ENCODE results near the gene ATP2C2.

Gene ATP2C2

DNA sequence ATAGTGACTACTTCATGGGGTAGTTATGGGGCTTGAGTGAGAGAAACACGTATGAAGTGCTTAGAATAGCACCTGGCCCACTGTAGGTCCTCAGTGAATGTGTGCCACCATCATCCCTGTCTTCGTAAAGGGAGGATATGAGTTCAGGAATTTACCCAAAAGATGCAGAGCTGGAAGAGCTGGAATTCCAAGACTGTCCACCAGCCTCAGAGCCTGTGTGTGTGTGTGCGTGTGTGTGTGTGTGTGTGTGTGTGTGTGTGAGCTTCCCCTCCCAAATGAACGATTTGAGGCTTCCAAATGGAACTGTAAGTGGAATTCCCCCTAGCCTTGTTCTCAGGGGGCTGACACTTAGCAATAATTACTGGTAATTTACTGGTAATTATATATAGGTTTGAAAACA, 46.4 kb upstream of the ATP2C2 start:
- H3K27me3 ChIP-seq (ENCODE audit: insufficient read depth, low read length, poor library complexity, severe bottlenecking) = no peaks in the 10 kb centered on the region
- TF ChIP-seq, protein P1, sequence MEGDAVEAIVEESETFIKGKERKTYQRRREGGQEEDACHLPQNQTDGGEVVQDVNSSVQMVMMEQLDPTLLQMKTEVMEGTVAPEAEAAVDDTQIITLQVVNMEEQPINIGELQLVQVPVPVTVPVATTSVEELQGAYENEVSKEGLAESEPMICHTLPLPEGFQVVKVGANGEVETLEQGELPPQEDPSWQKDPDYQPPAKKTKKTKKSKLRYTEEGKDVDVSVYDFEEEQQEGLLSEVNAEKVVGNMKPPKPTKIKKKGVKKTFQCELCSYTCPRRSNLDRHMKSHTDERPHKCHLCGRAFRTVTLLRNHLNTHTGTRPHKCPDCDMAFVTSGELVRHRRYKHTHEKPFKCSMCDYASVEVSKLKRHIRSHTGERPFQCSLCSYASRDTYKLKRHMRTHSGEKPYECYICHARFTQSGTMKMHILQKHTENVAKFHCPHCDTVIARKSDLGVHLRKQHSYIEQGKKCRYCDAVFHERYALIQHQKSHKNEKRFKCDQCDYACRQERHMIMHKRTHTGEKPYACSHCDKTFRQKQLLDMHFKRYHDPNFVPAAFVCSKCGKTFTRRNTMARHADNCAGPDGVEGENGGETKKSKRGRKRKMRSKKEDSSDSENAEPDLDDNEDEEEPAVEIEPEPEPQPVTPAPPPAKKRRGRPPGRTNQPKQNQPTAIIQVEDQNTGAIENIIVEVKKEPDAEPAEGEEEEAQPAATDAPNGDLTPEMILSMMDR (conservative IDR thresholded peaks at IDR 0.05; ENCODE audit: low read length) = no peak
- TF ChIP-seq EZH2phosphoT487 (IDR thresholded peaks at IDR 0.05; ENCODE audit: borderline replicate concordance) = no peak

GRCh38 chr16:84322749-84323148, 45.6 kb upstream of the ATP2C2 start:
- Histone ChIP-seq H3F3A (ENCODE audit: low read depth) (no peaks in the 10 kb centered on the region), H3K27me3 (ENCODE audit: insufficient read depth, low read length, poor library complexity, severe bottlenecking) (no peaks in the 10 kb centered on the region), H3K4me1 (ENCODE audit: insufficient read depth, low read length, poor library complexity, severe bottlenecking) (no peaks in the 10 kb centered on the region), H4K20me1 (ENCODE audit: insufficient read depth, low read length, poor library complexity, severe bottlenecking) (no peaks in the 10 kb centered on the region), H3K36me3 (ENCODE audit: insufficient read depth, low read length) (no peaks in the 10 kb centered on the region), H3K79me2 (ENCODE audit: insufficient read depth, low read length) (no peaks in the 10 kb centered on the region), H3K9ac (ENCODE audit: low read depth, low read length, poor library complexity, severe bottlenecking) (no peak overlapping the region), H3K9me3 (ENCODE audit: insufficient read depth, low read depth, low read length) (peaks cover 3% of the 10 kb centered on the region; the same call in 1 of the 2 replicates), H3K4me3 (ENCODE audit: low read length, poor library complexity, severe bottlenecking) (no peak overlapping the region), H3K4me2 (ENCODE audit: low read depth, low read length, poor library complexity, severe bottlenecking) (no peak overlapping the region), H2AFZ (ENCODE audit: low read length) (no peak overlapping the region), H3K9me2 (replicated peaks; ENCODE audit: low read depth, low read length) (no peaks in the 10 kb centered on the region)
- TF ChIP-seq EZH2phosphoT487 (IDR thresholded peaks at IDR 0.05; ENCODE audit: borderline replicate concordance) = no peak
- TF ChIP-seq, protein P1 (conservative IDR thresholded peaks at IDR 0.05; ENCODE audit: low read length) = no peak

More for the DNA sequence above, 46.4 kb upstream of the ATP2C2 start:
- no peak overlapping the region for H3K4me3 ChIP-seq (ENCODE audit: low read length, poor library complexity, severe bottlenecking)
- no peaks in the 10 kb centered on the region for H3K4me1 ChIP-seq (ENCODE audit: insufficient read depth, low read length, poor library complexity, severe bottlenecking)
- H3K9me2 ChIP-seq (replicated peaks; ENCODE audit: low read depth, low read length) = no peaks in the 10 kb centered on the region
- no peaks in the 10 kb centered on the region for H3K79me2 ChIP-seq (ENCODE audit: insufficient read depth, low read length)
- no peaks in the 10 kb centered on the region for H3F3A ChIP-seq (ENCODE audit: low read depth)
- no peak overlapping the region for H3K9ac ChIP-seq (ENCODE audit: low read depth, low read length, poor library complexity, severe bottlenecking)
- H3K9me3 ChIP-seq (ENCODE audit: insufficient read depth, low read depth, low read length) = peaks cover 3% of the 10 kb centered on the region; the same call in 1 of the 2 replicates
- no peak overlapping the region for H2AFZ ChIP-seq (ENCODE audit: low read length)
- no peak overlapping the region for H3K4me2 ChIP-seq (ENCODE audit: low read depth, low read length, poor library complexity, severe bottlenecking)
- no peaks in the 10 kb centered on the region for H4K20me1 ChIP-seq (ENCODE audit: insufficient read depth, low read length, poor library complexity, severe bottlenecking)
- H3K36me3 ChIP-seq (ENCODE audit: insufficient read depth, low read length) = no peaks in the 10 kb centered on the region

DNA sequence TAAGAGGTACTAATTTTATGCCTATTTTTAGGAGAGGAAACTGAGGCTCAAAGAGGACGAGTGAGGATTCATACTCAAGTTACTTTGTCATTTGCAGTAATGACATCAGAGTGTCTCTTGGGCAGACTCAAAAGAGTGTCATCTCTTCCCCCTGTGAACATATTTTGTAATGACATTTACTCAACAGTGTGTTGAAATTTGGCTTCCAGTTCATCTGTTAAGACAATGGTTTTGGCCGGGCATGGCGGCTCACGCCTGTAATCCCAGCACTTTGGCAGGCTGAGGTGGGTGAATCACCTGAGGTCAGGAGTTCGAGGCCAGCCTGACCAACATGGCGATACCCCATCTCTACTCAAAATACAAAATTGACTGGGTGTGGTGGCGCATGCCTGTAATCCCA, 44.7 kb upstream of the ATP2C2 start:
- Histone ChIP-seq H3K4me2 (ENCODE audit: low read depth, low read length, poor library complexity, severe bottlenecking) (no peak overlapping the region), H3K9me2 (replicated peaks; ENCODE audit: low read depth, low read length) (no peaks in the 10 kb centered on the region), H3K36me3 (ENCODE audit: insufficient read depth, low read length) (no peaks in the 10 kb centered on the region), H2AFZ (ENCODE audit: low read length) (no peak overlapping the region), H3K9ac (ENCODE audit: low read depth, low read length, poor library complexity, severe bottlenecking) (no peak overlapping the region), H4K20me1 (ENCODE audit: insufficient read depth, low read length, poor library complexity, severe bottlenecking) (no peaks in the 10 kb centered on the region), H3K27me3 (ENCODE audit: insufficient read depth, low read length, poor library complexity, severe bottlenecking) (no peaks in the 10 kb centered on the region), H3F3A (ENCODE audit: low read depth) (no peaks in the 10 kb centered on the region), H3K9me3 (ENCODE audit: insufficient read depth, low read depth, low read length) (no peaks in the 10 kb centered on the region; the same call in 1 of the 2 replicates), H3K4me1 (ENCODE audit: insufficient read depth, low read length, poor library complexity, severe bottlenecking) (no peaks in the 10 kb centered on the region), H3K79me2 (ENCODE audit: insufficient read depth, low read length) (no peaks in the 10 kb centered on the region), H3K4me3 (ENCODE audit: low read length, poor library complexity, severe bottlenecking) (no peak overlapping the region)
- TF ChIP-seq, protein P1 (conservative IDR thresholded peaks at IDR 0.05; ENCODE audit: low read length) = no peak
- TF ChIP-seq EZH2phosphoT487 (IDR thresholded peaks at IDR 0.05; ENCODE audit: borderline replicate concordance) = no peak

Data from Loucy (cell line).